Stimulated activated naive CD8-positive, alpha-beta T cell treated with anti-CD3 and anti-CD28 coated beads, Interleukin-15, Interleukin-2, amounts not matched to agents 100 ng/mL and 50 ng/mL, for 24 hours (primary cell): ENCODE data around the gene SLC1A2.

Experiments
- H3K27ac Mint-ChIP-seq: one replicate; pipeline ENCODE4 v1.8.0; 2021; ENCODE audit warnings: mild to moderate bottlenecking, mixed read lengths
- H3K27me3 Mint-ChIP-seq: one replicate; pipeline ENCODE4 v1.8.0; 2021; ENCODE audit warnings: mixed read lengths
- H3K36me3 Mint-ChIP-seq: one replicate; pipeline ENCODE4 v1.8.0; 2021; ENCODE audit warnings: low read depth, mixed read lengths
- H3K4me1 Mint-ChIP-seq: one replicate; pipeline ENCODE4 v1.8.0; 2021; ENCODE audit warnings: low read depth, mixed read lengths
- H3K4me3 Mint-ChIP-seq: one replicate; pipeline ENCODE4 v1.8.0; 2021; ENCODE audit warnings: mild to moderate bottlenecking, mixed read lengths
- H3K9me3 Mint-ChIP-seq: one replicate; pipeline ENCODE4 v1.8.0; 2021; ENCODE audit warnings: mixed read lengths

The SLC1A2 gene

GRCh38 chr11:35424157-35424940, 5.0 kb upstream of the SLC1A2 start:
- peaks cover 12% of the 10 kb centered on the region for H3K4me1 Mint-ChIP-seq
- H3K27ac Mint-ChIP-seq, result no peak overlapping the region
- no peaks in the 10 kb centered on the region for H3K9me3 Mint-ChIP-seq
- peaks cover 78% of the 10 kb centered on the region for H3K27me3 Mint-ChIP-seq
- H3K4me3 Mint-ChIP-seq, result no peak overlapping the region
- no peaks in the 10 kb centered on the region for H3K36me3 Mint-ChIP-seq

- Mint-ChIP-seq H3K4me3 (peak overlapping the region; percentile 66), H3K9me3 (no peaks in the 10 kb centered on the region), H3K4me1 (peaks cover 17% of the 10 kb centered on the region), H3K27me3 (peaks cover 80% of the 10 kb centered on the region), H3K27ac (no peak overlapping the region), H3K36me3 (no peaks in the 10 kb centered on the region)
These were observed 1.0 kb upstream of the SLC1A2 start for GRCh38 chr11:35420371-35420770.

GRCh38 chr11:35419830-35420333, 524 bp upstream of the SLC1A2 start:
- peaks cover 17% of the 10 kb centered on the region for H3K4me1 Mint-ChIP-seq
- no peaks in the 10 kb centered on the region for H3K9me3 Mint-ChIP-seq
- no peak overlapping the region for H3K27ac Mint-ChIP-seq
- H3K27me3 Mint-ChIP-seq, result peaks cover 80% of the 10 kb centered on the region
- H3K4me3 Mint-ChIP-seq, result peak overlapping the region; percentile 66
- H3K36me3 Mint-ChIP-seq, result no peaks in the 10 kb centered on the region

GRCh38 chr11:35418282-35419183, 825 bp downstream of the SLC1A2 start:
- Mint-ChIP-seq H3K4me3 (peak overlapping the region; percentile 52), H3K9me3 (no peaks in the 10 kb centered on the region), H3K36me3 (no peaks in the 10 kb centered on the region), H3K4me1 (peaks cover 17% of the 10 kb centered on the region), H3K27me3 (peaks cover 84% of the 10 kb centered on the region), H3K27ac (no peak overlapping the region)

- Mint-ChIP-seq H3K27ac (no peak overlapping the region), H3K9me3 (no peaks in the 10 kb centered on the region), H3K4me3 (no peak overlapping the region), H3K36me3 (no peaks in the 10 kb centered on the region), H3K27me3 (peaks cover 68% of the 10 kb centered on the region), H3K4me1 (peaks cover 9% of the 10 kb centered on the region)
These were observed 3.9 kb downstream of the SLC1A2 start for GRCh38 chr11:35415487-35415886.

- Mint-ChIP-seq H3K27me3 (peaks cover 64% of the 10 kb centered on the region), H3K9me3 (no peaks in the 10 kb centered on the region), H3K27ac (no peak overlapping the region), H3K4me3 (no peak overlapping the region), H3K36me3 (no peaks in the 10 kb centered on the region), H3K4me1 (peaks cover 5% of the 10 kb centered on the region)
These were observed 4.6 kb downstream of the SLC1A2 start for GRCh38 chr11:35414776-35415175.

- Mint-ChIP-seq H3K4me3 (no peak overlapping the region), H3K36me3 (no peaks in the 10 kb centered on the region), H3K9me3 (no peaks in the 10 kb centered on the region), H3K4me1 (peaks cover 5% of the 10 kb centered on the region), H3K27me3 (peaks cover 64% of the 10 kb centered on the region), H3K27ac (no peak overlapping the region)
These were observed 5.0 kb downstream of the SLC1A2 start for GRCh38 chr11:35414311-35414710.

- Mint-ChIP-seq H3K4me1 (peaks cover 3% of the 10 kb centered on the region), H3K9me3 (no peaks in the 10 kb centered on the region), H3K36me3 (no peaks in the 10 kb centered on the region), H3K27ac (no peak overlapping the region), H3K27me3 (peaks cover 63% of the 10 kb centered on the region), H3K4me3 (no peak overlapping the region)
These were observed 5.8 kb downstream of the SLC1A2 start for GRCh38 chr11:35413598-35413997.

GRCh38 chr11:35412285-35412684, 7.1 kb downstream of the SLC1A2 start:
- no peaks in the 10 kb centered on the region for H3K36me3 Mint-ChIP-seq
- H3K9me3 Mint-ChIP-seq, result no peaks in the 10 kb centered on the region
- no peaks in the 10 kb centered on the region for H3K4me1 Mint-ChIP-seq
- no peak overlapping the region for H3K4me3 Mint-ChIP-seq
- peaks cover 50% of the 10 kb centered on the region for H3K27me3 Mint-ChIP-seq
- H3K27ac Mint-ChIP-seq, result no peak overlapping the region

GRCh38 chr11:35407041-35407440, 12.3 kb downstream of the SLC1A2 start:
- Mint-ChIP-seq H3K27ac (no peak overlapping the region), H3K36me3 (no peaks in the 10 kb centered on the region), H3K4me1 (no peaks in the 10 kb centered on the region), H3K9me3 (no peaks in the 10 kb centered on the region), H3K27me3 (peaks cover 22% of the 10 kb centered on the region), H3K4me3 (no peak overlapping the region)

- Mint-ChIP-seq H3K4me1 (no peaks in the 10 kb centered on the region), H3K9me3 (no peaks in the 10 kb centered on the region), H3K4me3 (no peak overlapping the region), H3K27me3 (peaks cover 9% of the 10 kb centered on the region), H3K27ac (no peak overlapping the region), H3K36me3 (no peaks in the 10 kb centered on the region)
These were observed 15.0 kb downstream of the SLC1A2 start for GRCh38 chr11:35404388-35404775.

GRCh38 chr11:35403765-35404387, 15.5 kb downstream of the SLC1A2 start:
- Mint-ChIP-seq H3K36me3 (no peaks in the 10 kb centered on the region), H3K27me3 (peaks cover 14% of the 10 kb centered on the region), H3K4me1 (no peaks in the 10 kb centered on the region), H3K27ac (no peak overlapping the region), H3K4me3 (no peak overlapping the region), H3K9me3 (no peaks in the 10 kb centered on the region)

GRCh38 chr11:35402751-35403660, 16.4 kb downstream of the SLC1A2 start:
- no peak overlapping the region for H3K27ac Mint-ChIP-seq
- H3K36me3 Mint-ChIP-seq, result no peaks in the 10 kb centered on the region
- peaks cover 17% of the 10 kb centered on the region for H3K27me3 Mint-ChIP-seq
- H3K4me3 Mint-ChIP-seq, result no peak overlapping the region
- H3K9me3 Mint-ChIP-seq, result no peaks in the 10 kb centered on the region
- H3K4me1 Mint-ChIP-seq, result no peaks in the 10 kb centered on the region

GRCh38 chr11:35398881-35399280, 20.5 kb downstream of the SLC1A2 start:
- Mint-ChIP-seq H3K4me3 (no peak overlapping the region), H3K27ac (no peak overlapping the region), H3K4me1 (no peaks in the 10 kb centered on the region), H3K27me3 (peaks cover 9% of the 10 kb centered on the region), H3K36me3 (no peaks in the 10 kb centered on the region), H3K9me3 (no peaks in the 10 kb centered on the region)
